ENCODE measurements around the gene PRKAG1.
A peak's percentile ranks its signal among the peaks of the same experiment; 100 is the strongest.
"Not testable (repeated sequence)": the region's sequence is repeated elsewhere in the genome, so short reads cannot be mapped to it uniquely, and the experiment has no call there.

The PRKAG1 gene

DNA sequence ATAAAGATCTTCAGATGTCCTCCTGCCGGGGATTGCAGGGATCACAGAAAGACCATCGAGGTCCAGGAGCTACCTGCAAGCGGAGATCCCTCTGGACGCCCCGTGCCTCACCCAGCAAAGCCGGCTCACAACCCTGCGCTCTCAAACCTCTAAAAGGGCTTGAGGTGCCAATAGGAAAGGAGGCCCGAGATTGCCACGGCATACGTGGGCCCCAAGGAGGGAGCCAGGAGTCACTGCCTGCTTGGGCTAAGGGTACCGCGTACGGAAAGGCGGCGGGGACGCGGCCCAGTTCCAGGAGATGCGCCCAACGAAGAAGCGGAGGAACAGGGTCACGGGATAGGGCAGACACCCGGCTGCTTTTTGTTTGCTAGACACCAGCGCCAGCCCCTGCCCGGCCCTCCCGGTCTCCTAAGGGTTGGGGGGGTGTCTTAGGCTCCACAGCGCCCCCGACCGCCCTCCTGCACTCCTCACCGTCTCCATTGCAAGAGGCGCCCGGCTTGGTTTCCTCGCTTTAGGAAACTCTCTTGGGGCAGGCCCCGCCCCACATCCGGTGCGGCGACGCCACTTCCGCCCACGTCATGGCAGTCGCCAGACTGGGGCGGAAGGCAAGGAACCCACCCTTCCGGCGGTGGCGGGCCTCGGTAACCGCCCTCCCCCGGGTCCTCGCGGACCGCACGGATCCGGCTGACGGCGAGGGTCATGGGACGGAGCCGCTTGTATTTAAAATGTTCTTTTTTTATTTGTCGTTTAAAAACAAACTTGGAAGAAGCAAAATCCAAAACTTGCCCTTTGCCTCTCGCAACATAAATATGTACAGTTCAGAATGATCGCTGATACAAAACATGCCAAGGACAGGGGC, at the start of gene PRKAG1:
PRKAG1 (minus strand) TSS at position 516 of the 859 bp plus-strand sequence; CDS start at position 480, 36 bp downstream.
- peak; percentile 83 for DNase-seq

DNA sequence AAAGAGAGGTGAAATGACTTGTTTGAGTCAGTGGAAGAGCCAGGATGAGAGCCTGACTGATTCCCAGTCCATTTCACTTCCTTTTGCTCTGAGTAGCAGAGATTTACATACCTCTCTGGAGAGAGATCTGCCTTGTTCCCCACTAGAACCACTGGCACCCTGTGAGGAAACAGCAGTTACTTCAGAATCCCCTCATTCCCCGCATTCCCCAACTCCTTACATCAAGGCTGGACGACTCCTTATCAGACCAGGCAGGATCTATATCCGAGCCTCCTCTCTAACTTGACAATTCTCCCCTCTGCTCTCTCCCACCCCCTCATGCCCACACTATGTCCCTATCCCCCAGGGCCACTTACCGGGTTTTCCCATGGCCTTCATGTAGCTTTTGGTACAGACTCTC, 47.5 kb upstream of the PRKAG1 start:
- DNase-seq: no peak

DNA sequence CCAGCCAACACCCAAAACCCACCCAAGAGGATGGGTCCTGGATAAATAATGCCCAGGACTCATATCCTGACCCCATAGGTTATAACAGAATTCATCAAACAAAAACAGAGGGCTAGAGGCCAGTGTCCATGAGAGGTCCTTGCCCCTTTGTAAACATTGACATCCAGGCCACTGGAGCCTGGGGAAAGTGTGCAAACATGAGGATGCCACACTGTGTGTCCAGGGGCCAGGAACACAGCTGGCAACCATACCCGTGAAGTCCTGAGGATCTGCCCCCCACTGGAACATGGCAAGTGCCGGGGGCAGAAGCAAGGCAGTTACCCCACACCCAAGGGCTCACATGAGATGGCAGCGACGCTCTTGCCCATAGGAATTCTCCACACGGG, 46.2 kb upstream of the PRKAG1 start:
- no peak for DNase-seq

DNA sequence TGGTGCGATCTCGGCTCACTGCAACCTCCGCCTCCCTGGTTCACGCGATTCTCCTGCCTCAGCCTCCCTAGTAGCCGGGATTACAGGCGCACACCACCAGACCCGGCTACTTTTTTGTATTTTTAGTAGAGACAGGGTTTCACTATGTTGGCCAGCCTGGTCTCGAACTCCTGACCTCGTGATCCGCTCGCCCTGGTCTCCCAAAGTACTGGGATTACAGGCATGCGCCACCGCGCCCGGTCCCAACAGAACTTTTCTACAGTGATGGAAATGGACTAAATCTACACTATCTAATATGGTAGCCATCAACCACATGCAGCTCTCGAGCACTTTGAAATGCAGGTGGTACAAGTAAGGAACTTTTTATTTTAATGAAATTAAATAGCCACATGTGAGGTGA, 43.3 kb upstream of the PRKAG1 start:
- not testable (repeated sequence) for DNase-seq

DNA sequence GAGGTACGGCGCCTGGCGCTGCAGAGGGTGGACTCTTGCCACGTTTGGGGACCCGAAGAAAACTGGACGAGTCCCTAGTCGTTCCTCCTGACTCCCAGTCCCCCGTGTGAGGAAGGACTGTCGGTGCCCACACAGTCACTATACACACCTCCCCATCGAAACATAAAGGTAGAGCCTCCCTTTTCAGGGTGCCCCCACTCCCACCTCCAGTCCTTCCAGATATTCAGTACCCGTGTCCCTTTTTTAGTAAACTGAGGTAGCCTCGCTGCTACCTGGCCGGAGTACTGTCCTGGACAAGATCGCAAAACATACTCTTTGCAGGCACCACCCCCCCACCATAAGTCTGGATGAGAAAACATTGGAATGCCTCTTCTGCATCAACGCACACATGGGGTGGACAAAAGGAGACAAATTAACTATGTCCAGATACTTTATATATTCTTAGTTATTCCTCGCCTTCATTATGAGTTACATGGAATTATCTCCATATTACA, 42.6 kb upstream of the PRKAG1 start:
- no peak for DNase-seq

DNA sequence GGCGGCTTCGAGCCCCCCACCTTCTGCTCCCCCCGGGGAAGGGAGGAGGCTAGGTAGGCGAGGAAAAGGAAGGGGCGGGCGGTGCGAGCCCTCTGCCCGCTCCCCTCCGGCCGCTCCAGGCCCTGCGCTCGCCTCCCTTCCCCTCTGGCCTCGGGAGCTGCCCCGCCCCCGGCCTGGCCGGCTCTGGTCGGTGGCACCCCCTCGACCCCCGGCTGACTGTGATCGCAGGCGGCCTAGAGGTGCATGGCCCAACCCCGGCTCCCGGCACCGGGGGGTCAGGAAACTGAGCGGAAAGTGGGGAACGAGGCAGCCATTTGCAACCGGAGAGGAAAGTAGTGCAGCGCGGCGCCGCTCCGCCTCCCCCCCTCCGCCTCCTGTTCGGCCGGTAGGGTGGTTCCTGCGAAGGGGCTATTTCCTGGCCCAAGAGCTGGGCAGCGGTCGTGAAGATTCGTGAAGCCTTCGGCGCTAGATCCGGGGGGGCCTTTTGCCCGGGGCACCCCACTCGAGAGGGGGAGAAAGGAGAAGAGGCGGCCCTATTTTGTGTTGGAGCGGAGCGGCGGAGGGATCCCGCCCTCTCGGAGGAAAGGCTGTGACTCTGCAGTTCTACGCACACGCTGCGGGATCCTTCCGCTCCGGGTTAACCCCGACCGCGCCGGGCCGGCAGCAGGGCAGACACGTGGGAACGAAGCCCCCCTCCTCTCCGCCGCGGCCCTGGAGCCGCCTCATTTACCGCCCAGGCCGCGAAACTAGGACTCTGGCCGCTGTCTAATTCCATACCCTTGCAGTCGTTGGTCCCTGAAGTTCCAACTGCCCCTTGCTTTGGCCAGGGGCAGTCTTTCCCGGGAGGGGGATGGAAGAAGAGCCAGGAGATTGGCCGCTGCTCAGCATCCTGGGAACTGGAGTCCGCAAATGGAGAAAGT, 41.9 kb upstream of the PRKAG1 start, which contains the start of gene KMT2D:
KMT2D (minus strand) TSS at position 558 of the 920 bp plus-strand sequence. CDS start 5,470 bp downstream, outside the sequence.
- peak; percentile 80 for DNase-seq

DNA sequence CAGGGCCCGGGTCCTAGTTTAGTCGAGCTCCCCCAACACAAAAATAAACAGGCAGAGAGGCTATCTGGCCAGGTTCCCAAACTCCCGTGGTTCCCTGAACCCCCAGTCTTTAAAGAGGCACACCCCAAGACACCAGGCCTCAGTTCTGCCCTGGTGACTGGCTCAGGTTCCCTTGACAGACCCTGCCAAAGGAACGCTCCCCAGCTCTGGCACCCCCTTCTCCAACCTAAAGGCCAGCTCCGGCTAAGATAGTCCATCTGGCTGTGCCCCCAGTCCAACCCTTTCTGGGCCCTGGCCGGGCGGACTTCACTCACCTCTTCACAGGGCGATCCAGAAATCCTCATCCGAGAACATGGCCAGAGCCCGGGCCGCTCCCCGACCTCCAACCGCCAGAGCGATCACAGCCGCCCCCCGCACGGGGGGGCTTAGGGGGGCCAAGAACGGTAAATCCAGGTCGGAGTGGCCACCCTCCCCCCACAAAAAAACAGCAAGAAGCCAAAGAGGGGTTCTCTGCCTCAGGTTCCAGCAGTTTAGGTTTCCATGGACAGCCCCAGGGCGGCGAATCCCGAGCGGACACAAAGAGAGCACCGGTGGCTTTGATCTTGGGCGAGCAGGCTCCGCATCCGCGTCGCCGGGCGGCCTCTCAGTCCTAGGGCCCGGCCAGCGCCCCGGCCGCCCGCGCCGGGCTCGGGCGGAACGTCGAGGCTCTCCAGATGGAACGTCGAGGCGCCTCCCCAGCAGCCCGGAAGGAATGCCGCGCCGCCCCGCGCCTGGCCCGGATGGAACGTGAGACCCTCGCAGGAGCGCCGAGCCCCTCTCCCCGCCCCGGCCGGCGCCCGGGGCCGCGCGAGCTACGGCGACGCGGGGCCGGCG, 41.0 kb upstream of the PRKAG1 start:
- DNase-seq: no peak

DNA sequence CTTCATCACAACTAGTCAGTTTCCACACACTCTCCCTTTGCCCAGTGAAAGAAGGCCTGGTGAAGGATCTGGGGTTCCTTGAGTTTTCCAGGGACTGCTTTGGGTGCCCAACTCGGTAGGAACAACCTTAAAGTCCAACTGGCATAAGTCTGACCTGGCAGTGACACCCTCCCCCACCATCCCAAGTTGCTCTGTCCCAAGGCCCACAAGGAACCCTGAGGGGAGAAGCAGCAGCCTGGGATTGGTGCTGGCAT, 40.4 kb upstream of the PRKAG1 start:
- DNase-seq: no peak

DNA sequence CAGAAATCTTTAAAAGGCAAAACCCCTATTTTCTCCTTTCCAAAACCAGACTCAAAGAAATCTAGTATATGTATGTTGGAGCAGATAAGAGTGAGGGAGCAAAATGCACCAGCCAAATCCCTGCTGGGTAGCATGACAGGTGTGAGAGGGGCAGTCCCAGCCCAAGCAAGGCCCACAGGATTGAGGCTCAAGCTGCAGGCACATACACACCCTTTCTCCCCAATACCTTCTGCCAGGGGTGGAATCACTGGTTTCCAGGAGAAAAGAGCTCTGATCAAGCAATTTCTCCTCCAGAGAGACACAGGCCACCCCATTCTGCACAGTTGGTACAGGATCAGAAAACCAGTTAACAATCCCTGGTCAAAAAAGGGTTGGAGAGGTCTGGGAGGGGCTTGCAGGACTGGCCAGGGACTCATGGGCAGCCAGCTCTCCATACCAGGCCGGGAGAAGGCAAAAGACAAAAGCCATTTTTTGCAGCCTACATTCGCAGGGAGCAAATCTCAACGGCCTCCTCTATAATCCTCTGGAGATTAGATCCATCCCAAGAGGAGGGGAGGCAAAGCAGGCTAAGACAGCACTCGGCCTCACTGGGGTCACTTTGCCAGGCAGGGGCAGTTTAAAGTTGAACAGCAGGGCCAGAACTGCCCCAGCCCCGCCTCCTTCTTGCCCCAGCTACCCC, 39.9 kb upstream of the PRKAG1 start:
- DNase-seq: no peak

DNA sequence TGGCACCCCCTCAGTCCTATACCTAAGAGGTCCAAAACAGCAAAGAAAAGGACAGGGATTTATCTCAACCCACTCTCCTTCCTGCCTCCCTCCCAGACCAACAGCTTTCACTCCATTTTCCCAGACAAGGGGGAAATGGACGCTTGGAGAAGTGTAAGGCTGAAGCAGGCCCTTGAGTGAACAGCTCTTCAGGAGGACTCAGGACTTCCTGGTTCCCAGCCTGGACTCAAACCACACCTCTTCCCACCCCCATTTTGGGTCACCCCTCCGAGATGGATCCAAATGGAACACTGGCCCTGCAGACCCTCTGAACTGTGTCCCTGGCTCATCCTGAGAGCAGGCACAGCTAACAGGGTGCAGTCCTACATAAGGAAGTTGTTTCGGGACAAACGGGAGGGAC, 39.3 kb upstream of the PRKAG1 start:
- no peak for DNase-seq

DNA sequence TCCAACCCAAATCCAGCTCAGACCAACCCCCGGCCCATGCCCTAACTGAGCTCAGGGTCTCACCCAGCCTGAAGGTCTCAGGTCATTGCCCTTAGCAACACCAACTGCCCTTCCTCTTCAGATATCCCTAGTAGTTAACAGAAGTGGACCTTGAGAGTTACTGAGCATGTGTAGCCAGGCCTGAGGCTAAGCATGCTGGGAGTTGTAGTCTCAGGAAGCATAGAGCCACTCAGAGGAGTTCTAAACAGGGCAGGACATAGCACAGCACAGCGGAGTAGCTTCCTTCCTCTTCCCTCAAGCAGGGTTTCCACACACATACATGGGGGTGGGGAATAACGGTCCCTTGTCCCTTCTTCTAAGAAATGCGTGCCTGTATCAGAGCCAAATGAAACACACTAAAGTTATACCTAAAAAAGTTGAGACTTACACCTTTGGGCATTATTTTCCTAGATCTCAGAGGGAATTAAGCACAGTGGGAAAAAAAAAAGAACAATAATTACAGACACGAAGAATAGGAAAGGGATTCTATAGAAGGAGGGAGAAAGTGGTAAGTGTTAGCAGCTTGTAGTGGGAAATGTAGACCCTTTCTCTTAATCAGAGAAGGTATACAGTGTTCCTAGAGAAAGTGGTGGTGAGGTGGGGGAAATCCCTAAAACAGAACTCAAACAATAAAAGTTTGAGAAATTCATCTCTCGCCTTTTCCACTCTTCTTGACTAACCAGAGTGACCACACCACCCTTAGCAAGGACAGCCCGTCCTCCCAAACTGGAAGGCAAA, 37.6 kb upstream of the PRKAG1 start:
- no peak for DNase-seq

DNA sequence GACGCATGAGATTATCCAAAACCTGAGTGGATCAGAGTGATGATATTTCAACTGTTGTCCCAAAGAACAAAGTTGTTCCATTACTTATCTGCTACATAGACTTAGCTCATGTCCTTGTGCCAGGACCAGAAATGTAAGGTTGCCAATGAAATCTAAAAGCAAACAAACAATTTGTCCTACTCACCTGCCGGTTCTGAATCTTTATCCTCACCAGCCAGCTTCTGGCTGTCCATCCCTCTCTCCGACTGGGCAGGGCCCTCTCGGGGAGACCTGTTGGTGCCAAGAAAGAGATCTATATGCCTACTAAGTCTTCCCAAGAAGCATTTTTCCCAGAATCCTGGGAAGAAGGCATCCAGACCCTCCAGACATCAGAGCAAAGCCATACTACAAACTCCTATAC, 36.5 kb upstream of the PRKAG1 start:
- no peak for DNase-seq

DNA sequence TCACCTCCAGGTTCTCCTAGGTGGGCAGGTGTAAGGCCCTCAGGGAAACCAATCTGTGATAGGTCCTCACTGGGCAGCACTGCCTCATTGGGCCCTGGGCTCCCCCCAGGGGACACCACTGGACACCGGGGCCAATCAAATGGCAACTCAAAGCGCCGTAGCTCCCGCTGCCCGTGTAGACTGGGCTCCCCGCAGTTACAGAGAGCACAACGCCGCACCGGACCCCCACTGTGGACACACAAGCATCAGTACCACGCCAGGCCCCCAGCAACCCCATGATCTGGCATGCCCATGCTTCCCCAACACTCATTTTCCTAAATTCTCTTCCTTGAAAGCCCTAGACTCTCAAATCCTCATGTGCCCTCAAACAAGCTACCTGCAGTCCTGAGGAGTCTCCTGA, 35.9 kb upstream of the PRKAG1 start:
- DNase-seq: no peak

DNA sequence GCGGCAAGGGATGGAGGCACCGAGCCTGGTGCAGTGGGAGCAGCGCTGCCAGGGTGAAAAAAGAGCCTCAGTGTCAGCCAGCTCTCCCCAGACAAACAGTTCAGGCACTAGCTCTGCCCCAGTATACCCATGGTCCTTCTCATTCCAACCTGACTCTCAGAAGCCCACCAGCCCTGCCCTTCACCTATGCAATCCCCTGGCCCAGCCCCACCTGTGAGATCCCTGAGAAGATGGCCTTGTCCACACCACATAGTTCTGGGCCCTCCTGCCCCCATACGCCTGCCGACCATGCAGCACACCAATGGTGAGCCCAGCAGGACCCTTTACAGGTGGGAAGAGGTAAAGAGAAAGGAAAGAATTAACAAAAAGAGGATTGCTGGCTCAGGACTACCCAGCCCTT, 35.5 kb upstream of the PRKAG1 start:
- no peak for DNase-seq

DNA sequence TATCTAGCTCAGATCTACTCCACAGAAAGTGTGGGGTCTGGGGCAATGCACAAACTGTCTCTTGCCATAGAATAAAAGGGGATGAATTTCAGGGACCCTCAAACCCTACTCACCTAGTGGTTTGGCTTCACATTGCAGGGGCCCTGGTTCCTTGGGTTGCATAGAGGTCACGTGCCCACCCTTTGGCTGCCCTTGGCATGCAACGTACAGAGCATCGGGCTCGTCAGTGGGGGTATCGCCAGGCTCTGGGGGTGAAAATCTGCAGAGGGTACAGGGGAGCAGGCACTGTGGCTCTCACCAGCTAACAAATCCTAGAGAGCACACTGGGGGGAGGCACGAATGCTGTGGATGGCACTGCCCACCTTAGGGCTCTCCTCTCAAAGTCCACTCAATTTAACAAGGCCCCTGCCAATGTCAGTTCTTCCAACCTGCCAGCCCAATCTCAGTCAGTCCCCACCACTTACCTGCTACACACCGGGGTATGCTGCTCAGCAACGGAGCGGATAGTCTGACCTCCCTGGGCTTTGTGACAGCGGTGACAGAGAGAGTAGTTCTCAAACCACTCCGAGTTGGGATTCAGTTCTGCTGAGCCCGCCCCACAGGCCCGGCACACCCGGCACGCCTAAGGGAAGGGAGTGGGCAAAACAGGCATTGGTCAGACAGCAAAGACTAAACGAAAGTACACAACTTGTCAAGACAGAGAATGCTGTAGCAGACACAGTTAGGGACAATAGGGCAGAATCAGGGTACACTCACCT, 34.1 kb upstream of the PRKAG1 start:
- DNase-seq: no peak

DNA sequence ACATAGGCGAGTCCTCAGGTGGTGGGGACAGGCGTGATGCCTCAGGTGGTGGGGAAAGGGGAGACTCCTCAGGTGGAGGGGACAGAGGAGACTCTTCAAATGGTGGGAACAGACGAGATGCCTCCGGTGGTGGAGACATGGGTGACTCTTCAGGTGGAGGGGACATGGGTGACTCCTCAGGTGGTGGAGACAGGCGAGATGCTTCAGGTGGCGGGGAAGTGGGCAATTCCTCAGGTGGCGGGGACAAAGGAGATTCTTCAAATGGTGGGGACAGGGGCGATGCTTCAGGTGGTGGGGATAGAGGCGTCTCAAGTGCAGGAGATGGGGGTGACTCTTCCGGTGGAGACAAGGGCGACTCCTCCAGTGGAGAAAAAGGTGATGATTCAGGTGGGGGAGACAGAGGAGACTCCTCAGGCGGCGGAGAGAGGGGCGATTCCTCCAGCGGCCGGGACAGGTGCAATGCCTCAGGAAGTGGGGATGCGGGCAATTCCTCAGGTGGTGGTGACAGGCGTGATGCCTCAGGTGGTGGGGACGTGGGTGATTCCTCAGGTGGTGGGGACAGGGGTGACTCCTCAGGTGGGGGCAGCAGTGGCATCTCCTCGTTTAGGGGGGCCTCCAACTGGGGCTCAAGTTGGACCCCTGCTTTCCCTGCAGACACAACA, 33.3 kb upstream of the PRKAG1 start:
- no peak for DNase-seq

DNA sequence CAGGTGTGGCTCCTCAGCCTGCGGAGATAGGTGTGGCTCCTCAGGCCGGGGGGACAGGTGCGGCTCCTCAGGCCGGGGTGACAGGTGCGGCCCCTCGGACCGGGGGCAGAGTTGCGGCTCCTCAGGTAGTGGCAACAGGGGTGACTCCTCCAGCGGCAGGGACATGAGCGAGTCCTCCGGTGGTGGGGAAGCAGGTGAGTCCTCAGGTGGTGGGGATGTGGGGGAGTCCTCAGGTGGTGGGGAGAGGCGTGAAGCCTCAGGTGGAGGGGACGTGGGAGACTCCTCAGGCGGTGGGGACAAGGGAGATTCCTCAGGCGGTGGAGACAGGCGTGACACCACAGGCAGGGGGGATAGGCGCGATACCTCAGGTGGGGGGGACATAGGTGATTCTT, 32.8 kb upstream of the PRKAG1 start:
- no peak for DNase-seq

DNA sequence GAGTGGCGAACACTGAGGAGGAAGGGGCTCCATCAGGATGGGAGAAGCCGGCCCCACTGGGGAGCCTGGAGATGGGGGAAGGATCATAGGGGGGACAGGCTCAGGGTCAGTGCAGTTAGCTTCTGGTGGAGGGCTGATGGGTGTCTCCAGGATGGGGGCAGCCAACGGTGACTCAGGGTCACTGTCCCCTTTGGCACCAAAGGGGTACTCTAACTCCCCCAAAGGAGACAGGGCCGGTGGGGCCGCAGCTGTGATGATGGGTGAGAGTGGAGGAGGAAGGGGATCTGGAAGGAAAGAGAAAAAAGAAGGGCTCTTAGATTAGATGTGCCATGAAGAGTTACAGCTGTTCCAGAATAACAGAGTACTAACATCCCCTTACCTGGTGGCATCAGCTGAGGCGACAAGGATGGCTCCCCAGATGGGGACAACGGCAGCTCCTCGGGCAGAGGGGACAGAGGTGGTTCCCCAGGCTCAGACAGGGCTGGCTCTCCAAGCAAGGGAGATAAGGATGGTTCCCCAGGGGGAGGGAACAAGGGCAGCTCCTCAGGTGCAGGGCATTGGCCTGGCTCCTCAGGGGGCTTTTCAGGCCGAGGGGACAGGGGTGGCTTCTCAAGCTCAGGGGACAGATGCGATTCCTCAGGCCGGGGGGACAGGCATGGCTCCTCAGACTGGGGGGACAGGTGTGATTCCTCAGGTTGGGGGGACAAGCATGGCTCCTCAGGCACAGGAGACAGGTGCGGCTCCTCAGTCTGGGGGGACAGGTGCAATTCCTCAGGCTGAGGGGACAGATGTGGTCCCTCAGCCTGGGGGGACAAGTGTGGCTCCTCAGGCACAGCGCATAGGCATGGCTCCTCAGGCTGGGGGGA, 32.2 kb upstream of the PRKAG1 start:
- DNase-seq: no peak

All from GOT3 (cell line).